Adrenal gland (tissue), 5 donors: Measurements from ENCODE around the gene HCN3.

Experiments used
- POLR2A ChIP-seq, 2 donors: fragments of 450-650 bp; IDR thresholded peaks; one replicate each; pipeline ENCODE4 v1.6.1; 2017; ENCODE audit warnings: antibody characterized with exemption in 2 of 2, mild to moderate bottlenecking in 2 of 2, moderate library complexity in 1 of 2
- TF ChIP-seq, protein P1 (sequence below), 6 experiments: fragments of 450-650 bp in 4 of 6; fragments of 200-600 bp in 2 of 6; sonication (generic) in 1 of 6; IDR thresholded peaks; 1 replicate in 5 of 6; 2 replicates in 1 of 6; pipeline versions ENCODE4 v1.5.1 to v1.8.0; 2016 to 2021; ENCODE audit warnings: antibody characterized with exemption in 6 of 6, mild to moderate bottlenecking in 2 of 6, moderate library complexity in 1 of 6
- donor health status: DM: no; HTN: no; CAD: no.

- no peak for TF ChIP-seq POLR2A (IDR thresholded peaks at IDR 0.05)
- TF ChIP-seq, protein P1, sequence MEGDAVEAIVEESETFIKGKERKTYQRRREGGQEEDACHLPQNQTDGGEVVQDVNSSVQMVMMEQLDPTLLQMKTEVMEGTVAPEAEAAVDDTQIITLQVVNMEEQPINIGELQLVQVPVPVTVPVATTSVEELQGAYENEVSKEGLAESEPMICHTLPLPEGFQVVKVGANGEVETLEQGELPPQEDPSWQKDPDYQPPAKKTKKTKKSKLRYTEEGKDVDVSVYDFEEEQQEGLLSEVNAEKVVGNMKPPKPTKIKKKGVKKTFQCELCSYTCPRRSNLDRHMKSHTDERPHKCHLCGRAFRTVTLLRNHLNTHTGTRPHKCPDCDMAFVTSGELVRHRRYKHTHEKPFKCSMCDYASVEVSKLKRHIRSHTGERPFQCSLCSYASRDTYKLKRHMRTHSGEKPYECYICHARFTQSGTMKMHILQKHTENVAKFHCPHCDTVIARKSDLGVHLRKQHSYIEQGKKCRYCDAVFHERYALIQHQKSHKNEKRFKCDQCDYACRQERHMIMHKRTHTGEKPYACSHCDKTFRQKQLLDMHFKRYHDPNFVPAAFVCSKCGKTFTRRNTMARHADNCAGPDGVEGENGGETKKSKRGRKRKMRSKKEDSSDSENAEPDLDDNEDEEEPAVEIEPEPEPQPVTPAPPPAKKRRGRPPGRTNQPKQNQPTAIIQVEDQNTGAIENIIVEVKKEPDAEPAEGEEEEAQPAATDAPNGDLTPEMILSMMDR (IDR thresholded peaks at IDR 0.05): no peak
Observed at GRCh38 chr1:155322571-155322952, 45.3 kb downstream of the HCN3 start.
